ENCODE measurements around the gene RHOT2. TPM values are rescaled to one million over a fixed set of nuclear protein-coding genes. Genes with fewer than 3 reads are reported as not detected.

RHOT2 gene
- total and polyA plus RNA-seq, 9 of the 15 experiments (the other 6 are each of a cell fraction or from before 2014, with no cell fraction given) = 5.0 to 373 (median 112) TPM

DNA sequence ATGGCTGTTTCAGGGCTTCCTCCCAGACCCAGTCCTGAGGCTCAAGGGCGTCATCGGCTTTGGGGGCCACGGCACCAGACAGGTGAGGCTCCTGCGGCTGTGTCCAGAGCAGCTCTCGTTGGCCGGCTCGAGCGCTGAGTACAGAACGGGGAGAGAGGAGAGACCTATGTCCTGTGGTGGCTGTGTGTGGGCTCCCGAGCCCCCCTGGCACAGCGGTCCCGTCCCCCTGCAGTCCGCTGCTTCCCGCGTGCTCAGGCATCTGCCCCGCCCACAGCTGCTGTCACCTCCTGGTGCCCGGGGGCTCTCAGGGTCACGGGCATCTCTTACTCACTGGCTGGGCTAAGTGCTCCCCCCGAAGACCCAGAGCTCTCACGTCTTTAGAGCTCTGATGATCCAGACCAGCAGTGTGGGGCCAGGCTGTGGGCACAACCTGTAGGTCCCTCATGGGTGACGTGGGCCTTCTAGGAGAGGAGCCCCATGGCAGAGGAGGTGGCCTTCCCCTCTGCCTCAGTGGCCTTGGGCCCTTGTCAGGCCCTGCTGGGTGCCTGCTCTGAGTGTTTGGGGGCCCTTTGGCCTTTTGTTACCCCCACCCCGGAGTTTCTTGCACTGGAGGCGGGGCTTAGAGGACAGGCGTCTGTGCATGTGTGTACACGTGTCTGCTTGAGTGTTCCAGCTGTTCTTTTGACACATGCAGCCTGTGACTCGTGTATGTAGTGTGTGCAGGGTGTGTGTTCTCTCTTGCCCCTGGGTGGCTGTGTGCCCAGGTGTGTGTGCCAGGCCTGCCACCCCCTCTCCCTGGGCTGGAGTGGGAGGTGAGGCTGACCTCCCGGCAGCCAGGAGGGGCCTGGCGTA lies 15.3 kb upstream of the RHOT2 start:
- 59% methylated on average over 24 of the region's 28 CpGs for WGBS (ENCODE audit: insufficient coverage, low coverage, missing lambda C conversion rate)
- CTCF ChIA-PET (ENCODE audit: low intra/inter-chr PET ratio) = no interaction called here
- no peak for FAIRE-seq

More for the DNA sequence above, 15.3 kb upstream of the RHOT2 start:
- TF ChIP-seq ZNF274 (IDR thresholded peaks at IDR 0.05; ENCODE audit: borderline replicate concordance, low read depth, low read length) = no peak
- TF ChIP-seq SMAD3 (CRISPR knock-in tag; conservative IDR thresholded peaks at IDR 0.05) = no peak
- TF ChIP-seq, protein P1, sequence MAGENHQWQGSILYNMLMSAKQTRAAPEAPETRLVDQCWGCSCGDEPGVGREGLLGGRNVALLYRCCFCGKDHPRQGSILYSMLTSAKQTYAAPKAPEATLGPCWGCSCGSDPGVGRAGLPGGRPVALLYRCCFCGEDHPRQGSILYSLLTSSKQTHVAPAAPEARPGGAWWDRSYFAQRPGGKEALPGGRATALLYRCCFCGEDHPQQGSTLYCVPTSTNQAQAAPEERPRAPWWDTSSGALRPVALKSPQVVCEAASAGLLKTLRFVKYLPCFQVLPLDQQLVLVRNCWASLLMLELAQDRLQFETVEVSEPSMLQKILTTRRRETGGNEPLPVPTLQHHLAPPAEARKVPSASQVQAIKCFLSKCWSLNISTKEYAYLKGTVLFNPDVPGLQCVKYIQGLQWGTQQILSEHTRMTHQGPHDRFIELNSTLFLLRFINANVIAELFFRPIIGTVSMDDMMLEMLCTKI (IDR thresholded peaks at IDR 0.05; ENCODE audit: partially characterized antibody) = no peak
- TF ChIP-seq NCOA4 (IDR thresholded peaks at IDR 0.05; ENCODE audit: partially characterized antibody) = no peak
- no peak for TF ChIP-seq BCL6 (CRISPR knock-in tag; IDR thresholded peaks at IDR 0.05)
- TF ChIP-seq, protein P2, sequence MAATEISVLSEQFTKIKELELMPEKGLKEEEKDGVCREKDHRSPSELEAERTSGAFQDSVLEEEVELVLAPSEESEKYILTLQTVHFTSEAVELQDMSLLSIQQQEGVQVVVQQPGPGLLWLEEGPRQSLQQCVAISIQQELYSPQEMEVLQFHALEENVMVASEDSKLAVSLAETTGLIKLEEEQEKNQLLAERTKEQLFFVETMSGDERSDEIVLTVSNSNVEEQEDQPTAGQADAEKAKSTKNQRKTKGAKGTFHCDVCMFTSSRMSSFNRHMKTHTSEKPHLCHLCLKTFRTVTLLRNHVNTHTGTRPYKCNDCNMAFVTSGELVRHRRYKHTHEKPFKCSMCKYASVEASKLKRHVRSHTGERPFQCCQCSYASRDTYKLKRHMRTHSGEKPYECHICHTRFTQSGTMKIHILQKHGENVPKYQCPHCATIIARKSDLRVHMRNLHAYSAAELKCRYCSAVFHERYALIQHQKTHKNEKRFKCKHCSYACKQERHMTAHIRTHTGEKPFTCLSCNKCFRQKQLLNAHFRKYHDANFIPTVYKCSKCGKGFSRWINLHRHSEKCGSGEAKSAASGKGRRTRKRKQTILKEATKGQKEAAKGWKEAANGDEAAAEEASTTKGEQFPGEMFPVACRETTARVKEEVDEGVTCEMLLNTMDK (IDR thresholded peaks at IDR 0.05; ENCODE audit: borderline replicate concordance, insufficient read depth, low read depth, low read length, poor library complexity, severe bottlenecking) = no peak
- no peak for TF ChIP-seq ZNF239 (CRISPR knock-in tag; IDR thresholded peaks at IDR 0.05)
- no peak for DNase-seq (ENCODE audit: extremely low read depth in 1 of 4, low spot score in 3 of 4)
- no TSS peak for BruUV-seq (replicated peaks)
- no peaks in the 10 kb centered on the region for H3K79me2 ChIP-seq (ENCODE audit: control insufficient read depth, insufficient read depth, low read length)
- no peak overlapping the region for H3K4me3 ChIP-seq
- H3K9me3 ChIP-seq (replicated peaks; ENCODE audit: control insufficient read depth, insufficient read depth, low read depth, low read length) = no peaks in the 10 kb centered on the region
- no peaks in the 10 kb centered on the region for H4K20me1 ChIP-seq (replicated peaks; ENCODE audit: control insufficient read depth, insufficient read depth, low read length)
- H3K27ac ChIP-seq (ENCODE audit: extremely low read depth, low read depth, low read length) = no peak overlapping the region
- no peak overlapping the region for H3K4me2 ChIP-seq (ENCODE audit: insufficient read depth, low read length)
- H3K27me3 ChIP-seq (ENCODE audit: control insufficient read depth in 2 of 2, insufficient read depth in 2 of 2, low read length in 2 of 2) = no peaks in the 10 kb centered on the region
- POLR2A ChIA-PET = interaction anchor here (0.7 to 2.8 kb wide), 3 partner anchors 10 to 28 kb away, joined by 4 to 13 read pairs (median 4); partner anchors contain the start of genes MCRIP2, METTL26 and STUB1
- in situ Hi-C loops (cut with MboI) (no loop called here), intact Hi-C loops (cut with micrococcal nuclease) (no loop called here)
- peak overlapping the region in 1 of 2 experiments; percentile 47; a peak in 1 of 4 replicates for H3K9ac ChIP-seq (ENCODE audit: insufficient read depth in 1 of 2, low read depth in 2 of 2, low read length in 2 of 2)
- H3K9me1 ChIP-seq (ENCODE audit: control insufficient read depth, insufficient read depth, low read length) = no peaks in the 10 kb centered on the region
- peaks cover 0 to 88% of the 10 kb centered on the region in 2 experiments; a peak in 2 of 5 replicates for H3K4me1 ChIP-seq (replicated peaks in 1 of 2; ENCODE audit: control insufficient read depth in 2 of 2, insufficient read depth in 2 of 2, low read length in 2 of 2)
- H2AFZ ChIP-seq (ENCODE audit: low read depth, low read length) = no peak overlapping the region
- ATAC-seq = no peak
- peaks cover 8% of the 10 kb centered on the region; the same call in 1 of the 3 replicates for H3K36me3 ChIP-seq (ENCODE audit: control insufficient read depth, insufficient read depth, low read length)

Measured in K562 (cell line).